IPS-NIHi7 (cell line): ENCODE results near the gene MEFV.
"Not testable (repeated sequence)": the region's sequence is repeated elsewhere in the genome, so short reads cannot be mapped to it uniquely, and the experiment has no call there.

Experiments
- DNase-seq: peaks from one replicate; pipeline ENCODE4 v3.0.0; 2012; ENCODE audit warnings: mixed read lengths; ENCODE audit errors: extremely low spot score

The MEFV gene

DNA sequence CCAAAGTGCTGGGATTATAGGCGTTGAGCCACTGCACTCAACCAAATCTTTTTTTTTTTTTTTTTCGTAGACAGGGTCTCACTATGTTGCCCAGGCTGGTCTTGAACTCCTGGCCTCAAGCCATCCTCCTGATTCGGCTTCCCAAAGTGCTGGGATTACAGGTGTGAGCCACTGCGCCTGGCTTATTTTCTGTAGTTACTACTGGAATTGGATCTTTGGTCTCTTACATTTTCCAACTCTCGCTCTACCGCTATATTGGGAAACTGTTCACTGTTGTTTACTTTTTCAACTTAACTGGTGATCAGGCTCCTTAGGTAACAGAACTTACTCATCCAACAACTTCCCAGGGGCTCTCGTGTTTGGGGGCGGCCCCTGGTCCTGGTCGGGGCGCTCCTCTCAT, 35.6 kb downstream of the MEFV start:
- no peak for DNase-seq

DNA sequence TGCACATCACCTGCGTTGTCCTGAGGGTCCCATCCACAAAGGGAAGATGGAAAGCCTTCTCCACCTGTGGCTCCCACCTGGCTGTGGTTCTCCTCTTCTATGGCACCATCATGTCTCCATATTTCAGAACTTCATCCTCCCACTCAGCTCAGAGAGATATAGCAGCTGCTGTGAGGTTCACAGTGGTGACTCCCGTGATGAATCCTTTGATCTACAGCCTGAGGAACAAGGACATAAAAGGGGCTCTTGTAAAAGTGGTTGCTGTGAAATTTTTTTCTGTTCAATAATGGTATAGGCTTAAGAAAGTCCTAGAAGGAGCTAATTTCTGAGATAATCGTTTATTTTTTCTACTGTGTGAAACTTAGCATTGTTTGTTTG, 40.2 kb downstream of the MEFV start:
- DNase-seq, result no peak

DNA sequence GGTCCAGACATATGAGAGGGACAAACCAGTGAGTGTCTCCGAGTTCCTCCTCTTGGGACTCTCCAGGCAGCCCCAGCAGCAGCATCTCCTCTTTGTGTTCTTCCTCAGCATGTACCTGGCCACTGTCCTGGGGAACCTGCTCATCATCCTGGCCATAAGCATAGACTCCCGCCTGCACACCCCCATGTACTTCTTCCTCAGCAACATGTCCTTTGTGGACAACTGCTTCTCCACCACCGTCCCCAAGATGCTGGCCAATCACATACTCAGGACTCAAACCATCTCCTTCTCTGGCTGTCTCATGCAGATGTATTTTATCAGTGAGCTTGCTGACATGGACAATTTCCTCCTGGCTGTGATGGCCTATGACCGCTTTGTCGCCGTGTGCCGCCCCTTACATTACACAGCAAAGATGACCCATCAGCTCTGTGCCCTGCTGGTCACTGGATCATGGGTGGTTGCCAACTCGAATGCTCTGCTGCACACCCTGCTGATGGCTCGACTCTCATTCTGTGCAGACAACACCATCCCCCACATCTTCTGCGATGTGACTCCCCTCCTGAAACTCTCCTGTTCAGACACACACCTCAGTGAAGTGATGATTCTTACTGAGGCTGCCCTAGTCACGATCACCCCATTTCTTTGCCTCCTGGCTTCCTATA, 40.7 kb downstream of the MEFV start:
- DNase-seq, result no peak

DNA sequence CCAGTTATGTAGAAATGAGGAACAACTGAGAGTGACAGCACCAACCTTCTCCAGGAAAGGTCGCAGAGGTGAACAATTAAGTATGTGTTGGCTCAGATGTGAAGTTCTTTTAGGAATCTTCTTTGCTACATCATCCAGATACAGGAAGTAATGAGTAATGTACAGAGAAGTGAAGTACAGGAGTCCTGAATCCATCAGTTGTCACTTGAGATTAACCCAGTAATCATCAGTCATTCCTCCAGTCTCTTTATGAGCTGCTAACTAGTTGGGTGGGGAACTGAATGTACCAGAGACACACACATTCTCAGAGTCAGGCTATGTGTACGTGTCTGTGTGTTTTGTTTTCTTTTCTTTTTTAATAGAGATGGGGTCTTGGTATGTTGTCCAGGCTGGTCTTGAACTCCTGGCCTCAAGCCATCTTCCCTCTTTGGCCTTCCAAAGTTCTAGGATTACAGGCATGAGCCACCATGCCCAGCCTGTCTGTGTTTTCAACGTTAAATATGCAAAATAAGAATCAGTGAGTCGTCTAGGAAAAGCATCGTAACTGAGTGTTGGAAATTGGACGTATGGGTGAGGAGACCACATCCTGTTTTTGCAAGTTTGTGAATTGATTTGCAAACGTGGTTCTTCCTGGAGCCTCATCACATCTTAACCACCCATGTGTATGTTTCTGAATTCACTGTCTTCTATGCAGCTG, 41.4 kb downstream of the MEFV start:
- no peak for DNase-seq

DNA sequence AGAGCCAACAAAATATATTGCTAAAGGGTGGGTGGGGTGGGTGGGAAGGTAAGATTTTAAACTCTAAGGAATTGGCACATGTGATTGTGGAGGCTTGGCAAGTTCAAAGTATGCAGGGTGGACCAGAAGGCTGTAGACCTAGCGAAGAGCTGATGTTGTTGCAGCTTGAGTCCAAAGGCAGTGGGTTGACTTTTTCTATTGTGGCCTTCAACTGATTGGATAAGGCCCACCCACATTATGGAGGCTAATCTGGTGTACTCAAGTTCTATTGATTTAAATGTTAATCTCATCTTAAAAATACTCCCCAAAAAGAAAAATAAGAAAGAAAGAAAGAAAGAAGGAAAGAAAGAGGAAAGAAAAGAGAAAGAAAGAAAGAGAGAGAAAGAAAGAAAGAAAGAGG, 43.9 kb downstream of the MEFV start:
- no peak for DNase-seq

DNA sequence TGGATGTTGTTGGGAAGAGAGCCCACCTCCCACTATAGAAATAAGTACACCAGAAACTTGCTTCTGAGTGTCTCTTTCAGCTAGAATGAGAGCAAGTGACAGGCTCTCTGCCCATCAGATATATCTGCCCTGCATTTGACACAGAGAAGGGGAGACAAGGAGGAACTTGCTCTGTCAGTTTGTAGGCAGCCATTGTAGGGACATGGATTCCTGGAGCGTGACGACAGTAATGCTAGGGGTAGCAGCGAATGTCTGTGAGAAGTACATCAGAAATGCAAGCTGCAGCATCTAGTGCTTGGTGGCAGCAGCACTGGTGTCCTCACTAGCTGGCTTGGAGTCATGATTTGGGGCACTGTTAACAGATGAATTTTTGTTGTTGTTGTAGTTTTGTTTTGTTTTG, 44.4 kb downstream of the MEFV start:
- no peak for DNase-seq

DNA sequence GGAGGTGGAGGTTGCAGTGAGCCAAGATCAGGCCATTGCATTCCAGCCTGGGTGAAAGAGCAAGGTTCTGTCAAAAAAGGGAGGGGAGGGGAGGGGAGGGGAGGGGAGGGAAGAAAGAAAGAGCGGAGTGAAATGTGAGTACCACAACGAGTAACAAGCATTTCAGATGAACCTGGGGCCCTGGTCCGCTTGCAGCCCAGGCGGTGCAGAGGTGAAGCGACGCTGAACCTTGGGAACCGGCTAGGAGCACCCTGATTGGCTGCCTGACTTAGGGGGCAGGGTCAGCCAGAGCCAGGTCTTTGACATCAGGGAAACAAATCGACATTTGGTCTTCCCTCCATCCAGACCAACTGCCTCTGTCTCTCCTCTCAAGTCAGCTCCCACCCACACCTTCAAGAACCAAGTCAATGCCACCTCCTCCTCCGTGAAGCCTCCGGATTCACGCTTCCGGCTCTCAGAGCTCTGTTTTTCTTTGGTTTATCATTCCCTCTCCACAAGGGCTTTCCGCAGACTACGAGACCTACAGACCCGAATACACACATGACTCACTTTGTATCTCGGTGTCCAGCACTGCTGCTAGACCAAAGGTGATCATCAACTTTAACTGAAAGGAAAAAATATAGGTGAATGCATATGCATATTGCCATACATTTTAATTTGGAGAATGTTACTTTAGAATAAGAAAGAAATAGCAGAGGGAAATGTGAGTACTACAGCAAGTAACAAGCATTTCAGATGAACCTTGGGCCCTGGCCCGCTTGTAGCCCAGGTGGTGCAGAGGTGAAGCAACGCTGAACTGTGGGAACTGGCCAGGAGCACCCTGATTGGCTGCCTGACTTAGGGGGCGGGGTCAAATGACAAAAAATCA, 49.1 kb downstream of the MEFV start:
- DNase-seq, result no peak

DNA sequence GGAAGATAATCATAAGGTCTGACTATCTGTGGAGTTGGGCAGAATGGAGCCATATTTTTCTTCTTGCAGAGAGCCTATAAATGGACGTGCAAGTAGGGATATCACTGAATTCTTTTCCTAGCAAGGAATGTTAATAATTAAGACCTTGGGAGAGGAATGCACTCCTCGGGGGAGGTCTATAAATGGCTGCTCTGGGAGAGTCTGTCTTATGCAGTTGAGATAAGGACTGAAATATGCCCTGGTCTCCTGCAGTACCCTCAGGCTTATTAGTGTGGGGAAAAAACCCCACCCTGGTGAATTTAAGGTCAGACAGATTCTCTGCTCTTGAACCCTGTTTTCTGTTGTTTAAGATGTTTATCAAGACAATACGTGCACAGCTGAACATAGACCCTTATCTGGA, 50.5 kb downstream of the MEFV start:
- not testable (repeated sequence) for DNase-seq

DNA sequence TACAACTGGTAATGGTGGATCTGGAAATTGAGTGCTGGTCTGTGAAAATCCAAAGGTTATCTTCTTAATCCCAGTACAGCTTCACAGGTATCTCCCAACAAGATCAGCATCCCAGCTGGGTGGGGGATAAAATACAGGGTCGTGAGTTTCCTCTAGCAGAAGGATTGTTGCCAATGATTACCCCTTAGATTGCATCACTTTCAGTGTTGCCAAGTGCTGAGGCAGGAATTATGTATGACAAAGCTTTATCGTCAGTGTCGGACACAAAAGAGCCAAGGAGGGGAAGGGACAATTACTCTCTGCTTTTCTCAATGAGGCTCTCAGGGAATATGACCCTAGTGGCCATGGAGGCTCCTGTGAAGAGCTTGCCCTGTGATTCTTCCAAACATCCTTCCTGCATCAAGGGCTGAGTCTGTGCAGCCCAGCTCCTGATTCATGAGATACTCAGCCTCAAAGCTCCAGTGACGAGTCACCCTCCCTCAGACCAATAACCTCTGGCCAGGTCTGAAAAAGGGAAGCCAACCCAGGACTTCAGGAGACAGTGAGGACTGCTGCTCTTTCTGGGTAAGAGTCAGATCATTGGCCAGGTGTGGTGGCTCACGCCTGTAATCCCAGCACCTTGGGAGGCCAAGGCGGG, 53.4 kb downstream of the MEFV start:
- no peak for DNase-seq

DNA sequence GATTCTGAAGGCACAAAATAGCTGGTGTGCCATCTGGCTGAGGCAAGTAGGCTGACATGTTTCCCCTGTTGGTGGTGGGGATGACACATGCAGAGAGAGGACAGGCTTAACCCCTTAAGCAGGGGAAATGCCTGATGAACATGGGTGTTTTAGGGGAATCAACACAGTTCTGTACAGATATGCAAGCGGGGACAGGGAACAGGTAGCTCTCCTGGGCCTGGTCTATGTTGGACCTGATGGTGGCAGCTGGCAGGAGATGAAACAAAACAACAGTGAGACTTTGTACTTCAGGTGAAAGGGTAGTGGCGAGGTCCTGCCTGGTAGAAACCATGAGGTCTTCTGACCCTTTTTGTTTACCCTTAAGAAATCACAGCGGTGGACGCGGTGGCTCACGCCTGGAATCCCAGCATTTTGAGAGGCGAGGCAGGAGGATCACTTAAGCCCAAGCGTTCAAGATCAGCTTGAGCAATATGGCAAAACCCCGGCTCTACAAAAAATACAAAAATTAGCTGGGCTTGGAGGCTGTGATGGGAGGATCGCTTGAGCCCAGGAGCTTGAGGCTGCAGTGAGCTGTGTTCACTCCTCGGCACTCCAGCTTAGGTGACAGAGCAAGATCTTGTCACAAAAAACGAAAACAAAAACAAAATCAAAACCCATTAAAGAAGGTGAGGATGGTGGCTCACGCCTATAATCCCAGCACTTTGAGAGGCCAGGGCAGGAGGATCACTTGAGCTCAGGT, 57.9 kb downstream of the MEFV start:
- no peak for DNase-seq

DNA sequence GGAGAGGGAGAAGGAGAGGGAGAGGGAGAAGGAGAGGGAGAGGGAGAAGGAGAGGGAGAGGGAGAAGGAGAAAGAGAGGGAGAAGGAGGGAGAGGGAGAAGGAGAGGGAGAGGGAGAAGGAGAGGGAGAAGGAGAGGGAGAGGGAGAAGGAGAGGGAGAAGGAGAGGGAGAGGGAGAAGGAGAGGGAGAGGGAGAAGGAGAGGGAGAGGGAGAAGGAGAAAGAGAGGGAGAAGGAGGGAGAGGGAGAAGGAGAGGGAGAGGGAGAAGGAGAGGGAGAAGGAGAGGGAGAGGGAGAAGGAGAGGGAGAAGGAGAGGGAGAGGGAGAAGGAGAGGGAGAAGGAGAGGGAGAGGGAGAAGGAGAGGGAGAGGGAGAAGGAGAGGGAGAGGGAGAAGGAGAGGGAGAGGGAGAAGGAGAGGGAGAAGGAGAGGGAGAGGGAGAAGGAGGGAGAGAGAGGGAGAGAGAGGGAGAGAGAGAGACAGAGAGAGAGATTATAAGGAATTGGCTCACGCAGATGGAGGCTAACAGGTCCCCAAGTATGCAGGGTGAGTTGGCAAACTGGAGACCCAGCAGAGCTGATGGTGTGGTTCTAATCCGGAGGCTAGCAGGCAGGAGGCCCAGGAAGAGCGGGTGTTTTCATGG, 58.6 kb downstream of the MEFV start:
- DNase-seq, result not testable (repeated sequence)

DNA sequence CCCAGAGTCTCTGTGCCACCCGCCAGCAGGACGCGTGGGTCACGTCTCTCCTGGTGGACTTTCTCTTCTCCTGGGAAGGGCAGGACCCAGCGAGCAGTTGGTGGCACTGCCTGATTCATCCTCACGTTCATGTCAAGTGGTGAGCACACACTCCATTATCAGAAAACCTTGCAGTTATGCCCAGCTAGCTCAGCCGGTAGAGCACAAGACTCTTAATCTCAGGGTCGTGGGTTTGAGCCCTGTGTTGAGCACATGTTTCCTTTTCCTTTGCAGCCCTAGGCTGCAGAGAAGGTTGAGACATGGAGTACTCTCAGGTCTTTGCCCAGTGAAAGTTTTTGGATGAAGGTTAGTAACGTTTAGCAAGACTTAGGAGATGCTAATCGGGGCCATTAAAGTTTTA, 60.5 kb downstream of the MEFV start:
- no peak for DNase-seq

DNA sequence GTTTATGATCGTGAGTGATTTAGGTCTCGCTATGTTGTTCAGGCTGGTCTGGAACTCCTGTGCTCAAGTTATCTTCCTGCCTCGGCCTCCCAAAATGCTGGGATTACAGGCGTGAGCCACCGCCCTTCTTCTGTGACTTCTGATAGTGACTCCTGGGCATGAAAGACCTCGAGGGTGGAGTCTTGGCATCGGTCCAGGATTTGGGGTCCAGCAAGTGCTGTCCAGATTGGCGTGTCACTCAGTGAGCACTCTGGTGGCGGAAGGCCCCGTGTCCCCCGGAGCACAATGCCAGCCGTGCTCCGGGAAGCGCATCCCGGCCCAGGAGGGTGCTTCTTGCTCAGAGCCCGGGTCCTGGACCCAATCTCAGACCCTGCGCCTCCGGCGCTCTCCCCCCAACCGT, 61.6 kb downstream of the MEFV start:
- DNase-seq, result no peak

DNA sequence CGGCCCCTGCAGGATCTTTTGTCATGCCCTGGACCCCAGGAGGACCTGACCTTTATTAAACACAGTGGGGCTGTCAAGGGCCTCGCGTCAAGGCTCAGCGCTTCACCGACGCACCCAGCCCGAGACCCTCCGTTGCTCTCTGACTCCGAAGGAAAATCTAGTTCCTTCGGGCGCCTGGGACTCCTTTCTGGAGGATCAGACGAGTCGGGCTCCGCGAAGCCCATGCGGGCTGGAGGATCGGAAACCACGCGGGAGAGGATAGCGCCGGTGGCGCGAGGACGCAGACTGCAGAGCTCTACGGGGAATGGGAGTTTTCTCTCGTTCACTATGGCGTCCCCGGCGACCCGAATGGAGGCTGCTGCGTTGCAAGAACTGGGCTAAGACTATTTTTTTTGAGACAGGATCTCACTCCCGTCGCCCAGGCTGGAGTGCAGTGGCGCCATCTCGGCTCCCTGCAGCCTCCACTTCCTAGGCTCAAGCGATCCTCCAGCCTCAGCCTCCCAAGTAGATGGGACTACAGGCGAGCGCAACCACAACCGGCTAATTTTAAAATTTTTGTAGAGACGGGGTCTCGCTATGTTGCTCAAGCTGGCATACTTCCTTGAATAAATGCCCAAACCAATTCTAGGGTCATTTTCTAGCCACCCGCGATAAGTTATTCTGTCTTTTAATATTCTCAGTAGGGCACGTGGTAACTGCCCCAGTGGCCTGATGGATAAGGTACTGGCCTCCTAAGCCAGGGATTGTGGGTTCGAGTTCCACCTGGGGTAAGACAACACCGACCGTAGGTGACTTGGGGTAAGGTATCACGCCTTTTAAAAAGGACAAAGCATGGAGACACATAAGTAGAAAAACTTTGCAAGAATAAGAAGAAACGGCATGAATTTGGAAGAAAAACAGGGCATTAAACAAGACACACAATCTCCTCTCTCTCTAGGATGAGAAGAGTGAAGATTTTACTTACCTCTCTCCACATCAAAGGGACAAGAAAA, 62.9 kb downstream of the MEFV start:
- DNase-seq, result no peak

DNA sequence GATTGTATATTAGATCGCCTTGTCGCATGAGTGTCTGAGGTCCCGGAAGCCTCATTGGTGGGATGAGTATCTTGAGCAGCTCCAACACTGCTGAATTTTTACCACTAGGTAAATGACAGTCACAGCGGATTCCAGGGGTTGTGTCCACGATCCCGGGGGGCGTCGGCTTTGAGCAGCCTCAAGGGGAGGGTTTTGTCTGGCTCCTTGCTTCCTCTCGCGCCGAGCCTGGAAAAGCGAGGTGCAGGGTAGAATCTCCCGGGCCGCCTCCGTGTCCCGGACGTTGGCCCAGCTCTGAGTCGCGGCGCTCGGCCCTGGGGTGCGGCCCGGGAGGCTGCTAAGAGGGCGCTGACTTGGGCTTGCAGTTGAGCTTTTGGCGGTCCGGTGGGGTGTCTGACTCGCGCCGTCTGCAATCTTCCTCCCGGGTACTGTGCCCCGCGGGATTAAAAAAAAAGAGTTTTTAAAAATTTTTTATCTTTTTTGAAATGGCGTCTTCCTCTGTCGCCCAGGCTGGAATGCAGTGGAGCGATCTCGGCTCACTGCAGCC, 63.9 kb downstream of the MEFV start:
- DNase-seq, result no peak
